NOMO-1 treated with DMSO at 0.1 percent for 48 hours (cell line): ENCODE measurements around the gene UPF3A.

Source experiments
- DNase-seq: peaks from one replicate; lab custom pipeline; 2025; ENCODE audit not compliant: unreplicated experiment; lab: John Stamatoyannopoulos, UW

Gene UPF3A

GRCh38 chr13:114299604-114300305, 18.4 kb downstream of the UPF3A start:
- no peak for DNase-seq

- DNase-seq = no peak
Observed at GRCh38 chr13:114303700-114304327, 22.4 kb downstream of the UPF3A start.

GRCh38 chr13:114304346-114305034, 23.1 kb downstream of the UPF3A start:
- no peak for DNase-seq

DNA sequence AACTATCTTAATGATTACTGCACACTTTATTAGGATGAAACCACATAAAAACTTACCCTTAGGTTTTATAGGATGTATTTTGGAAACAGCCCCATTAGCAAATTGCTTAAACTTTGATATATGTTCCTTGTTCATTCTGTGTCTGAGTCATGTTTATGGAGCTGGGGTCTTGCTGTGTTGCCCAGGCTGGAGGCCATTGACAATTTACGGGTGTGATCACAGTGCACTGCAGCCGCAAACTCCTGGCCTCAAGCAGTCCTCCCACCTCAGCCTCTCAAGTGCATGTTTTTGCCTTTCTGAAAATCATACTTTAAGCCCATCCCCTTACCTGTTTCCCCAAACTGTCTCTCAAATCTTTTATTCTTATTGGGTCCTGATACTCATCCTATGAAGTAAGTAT, 27.7 kb downstream of the UPF3A start:
- no peak for DNase-seq

DNA sequence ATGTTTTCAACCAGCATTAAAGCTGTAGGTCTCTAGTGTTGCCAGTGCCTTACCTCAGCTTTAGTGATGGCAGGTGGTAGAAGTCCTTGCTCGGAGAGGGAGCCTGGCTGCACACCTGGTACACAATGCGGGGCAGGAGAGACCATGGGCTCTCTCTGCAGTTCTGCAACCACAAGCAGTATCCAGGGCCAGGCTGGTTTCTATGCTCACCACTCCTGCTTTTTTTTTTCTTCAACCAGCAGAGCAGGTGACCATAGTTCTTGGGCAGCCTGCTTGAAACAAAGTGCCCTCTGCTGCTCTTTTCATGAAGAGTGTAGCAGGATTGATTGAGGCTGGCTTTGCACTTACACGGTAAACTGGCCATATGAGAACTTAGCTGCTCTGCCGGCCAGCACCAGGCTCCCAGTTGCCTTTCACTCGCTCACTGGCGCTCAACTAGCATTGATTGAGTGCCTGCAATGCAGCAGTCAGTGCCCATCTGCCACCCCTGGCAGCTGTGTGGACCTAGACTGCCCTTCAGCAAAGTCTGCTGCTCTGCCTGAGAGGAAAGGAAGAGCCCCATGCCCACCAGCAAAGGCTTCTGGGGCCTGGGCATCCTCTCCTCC, 28.5 kb downstream of the UPF3A start:
- no peak for DNase-seq

DNA sequence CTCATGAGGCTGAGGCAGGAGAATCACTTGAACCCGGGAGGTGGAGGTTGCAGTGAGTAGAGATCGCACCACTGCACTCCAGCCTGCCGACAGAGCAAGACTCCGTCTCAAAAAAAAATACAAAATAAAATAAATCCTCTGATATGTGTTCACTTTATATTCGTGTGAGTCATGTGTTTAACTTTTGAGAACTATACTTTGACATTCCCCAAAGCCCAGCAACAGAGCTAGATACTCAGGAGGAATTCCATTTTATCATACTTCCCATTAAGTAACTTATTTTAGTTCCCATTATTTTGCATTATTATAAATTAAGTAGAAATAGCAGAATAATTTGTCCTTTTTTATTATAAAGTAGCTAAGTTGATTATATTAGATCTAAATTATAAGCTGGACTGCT, 29.6 kb downstream of the UPF3A start:
- DNase-seq = no peak

- DNase-seq = no peak
Observed at GRCh38 chr13:114311387-114311786, 30.0 kb downstream of the UPF3A start.

- no peak for DNase-seq
Observed at GRCh38 chr13:114311908-114312307, 30.5 kb downstream of the UPF3A start.

DNA sequence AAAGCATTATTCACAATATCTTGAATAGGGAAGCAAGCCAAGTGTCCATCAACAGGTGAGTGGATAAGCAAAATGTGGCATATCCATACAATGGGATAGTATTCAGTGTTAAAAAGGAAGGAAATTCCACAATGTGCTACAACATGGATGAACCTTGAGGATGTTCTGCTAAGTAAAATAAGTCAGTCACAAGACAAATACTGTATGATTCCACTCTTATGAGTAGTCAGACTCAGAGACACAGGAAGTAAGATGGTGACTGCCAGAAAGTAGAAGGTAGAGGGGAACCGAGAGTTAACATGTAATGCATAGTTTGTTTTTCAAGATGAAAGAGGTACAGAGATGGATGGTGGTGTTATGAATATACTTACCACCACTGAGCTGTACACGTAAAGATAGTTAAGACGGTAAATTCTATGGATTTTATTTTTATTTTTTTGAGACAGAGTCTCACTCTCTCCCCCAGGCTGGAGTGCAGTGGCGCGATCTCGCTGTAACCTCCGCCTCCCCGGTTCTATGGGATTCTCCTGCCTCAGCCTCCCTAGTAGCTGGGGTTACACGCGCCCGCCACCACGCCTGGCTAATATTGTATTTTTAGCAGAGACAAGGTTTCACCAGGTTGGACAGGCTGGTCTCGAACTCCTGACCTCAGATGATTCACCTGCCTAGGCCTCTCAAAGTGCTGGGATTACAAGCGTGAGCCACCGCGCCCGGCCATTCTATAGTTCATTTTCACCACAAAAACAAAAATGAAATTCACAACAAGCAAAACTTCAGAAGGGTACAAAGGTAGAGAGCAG, 31.9 kb downstream of the UPF3A start:
- DNase-seq = no peak

DNA sequence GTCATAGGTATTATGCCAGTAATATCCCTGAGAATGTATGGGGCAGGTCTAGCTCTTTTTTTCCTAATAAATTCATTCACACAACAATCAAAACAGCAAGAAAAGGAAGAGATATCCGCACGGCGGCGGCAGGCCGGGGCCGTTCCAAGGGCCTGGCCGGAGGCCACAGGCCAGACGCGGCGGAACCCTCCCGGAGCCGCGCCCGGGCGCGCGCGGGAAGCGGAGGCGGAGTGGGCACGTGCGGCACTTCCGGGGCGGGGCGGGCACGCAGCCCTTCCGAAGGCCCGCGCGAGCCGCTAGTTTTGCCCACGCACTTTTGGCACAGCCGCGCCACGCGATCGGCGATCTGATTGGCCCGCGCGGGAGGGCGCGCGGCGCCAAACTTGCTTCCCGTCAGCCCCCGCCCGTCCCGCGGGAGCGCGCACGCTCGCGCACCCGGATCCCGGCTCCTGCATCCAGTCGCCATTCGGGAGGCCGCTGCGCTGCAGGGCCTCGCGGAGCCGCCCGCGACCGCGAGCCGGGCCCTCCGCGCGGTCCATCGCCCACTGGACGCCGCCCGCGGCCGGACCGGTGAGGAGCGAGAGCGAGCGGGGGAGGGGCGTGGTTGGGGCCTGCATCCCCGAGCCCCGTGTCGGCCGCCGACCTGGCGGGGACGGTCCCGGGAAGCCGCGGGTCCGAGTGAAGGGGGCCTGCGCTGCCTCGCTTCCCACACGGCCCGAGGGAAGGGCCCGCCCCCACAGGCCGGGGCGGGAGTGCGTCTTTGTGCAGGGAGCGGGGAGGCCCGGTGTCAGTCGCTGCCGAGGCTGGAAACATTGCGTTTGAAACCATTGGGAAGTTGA, 32.9 kb downstream of the UPF3A start, which contains the start of gene CHAMP1:
Gene CHAMP1 (plus strand): TSS at position 430 of the 839 bp plus-strand sequence. CDS start 9,340 bp downstream, outside the sequence.
- DNase-seq = peak; percentile 92

DNA sequence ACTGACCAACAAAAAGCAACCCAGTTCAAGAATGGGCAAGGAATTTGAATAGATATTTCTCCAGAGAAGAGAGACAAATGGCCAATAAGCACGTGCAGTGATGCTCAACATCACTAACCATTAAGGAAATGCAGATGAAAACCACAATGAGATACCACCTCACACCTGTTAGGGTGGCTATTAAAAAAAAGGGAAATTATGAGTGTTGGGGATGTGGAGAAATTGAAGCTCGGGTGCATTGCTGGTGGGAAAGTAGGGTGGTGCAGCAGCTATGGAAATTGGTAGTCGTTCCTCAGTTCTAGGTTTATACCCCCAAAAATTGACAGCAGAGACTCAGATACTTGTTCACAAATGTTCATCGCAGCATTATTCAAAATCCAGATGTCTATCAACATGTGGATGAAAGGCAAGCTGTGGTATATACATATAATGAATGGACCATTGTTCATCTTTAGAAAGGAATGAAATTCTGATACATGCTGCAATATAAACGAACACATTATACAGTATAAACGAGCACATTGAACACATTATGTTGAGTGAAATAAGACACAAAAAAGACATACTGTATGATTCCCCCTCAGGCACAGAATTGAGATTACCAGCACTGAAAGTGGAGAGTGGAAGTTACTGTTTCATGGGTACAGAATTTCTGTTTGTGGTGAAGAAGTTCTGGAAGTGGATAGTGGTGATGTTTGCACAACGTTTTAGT, 33.8 kb downstream of the UPF3A start:
- DNase-seq = peak; percentile 31

- no peak for DNase-seq
Observed at GRCh38 chr13:114318624-114319023, 37.2 kb downstream of the UPF3A start.

DNA sequence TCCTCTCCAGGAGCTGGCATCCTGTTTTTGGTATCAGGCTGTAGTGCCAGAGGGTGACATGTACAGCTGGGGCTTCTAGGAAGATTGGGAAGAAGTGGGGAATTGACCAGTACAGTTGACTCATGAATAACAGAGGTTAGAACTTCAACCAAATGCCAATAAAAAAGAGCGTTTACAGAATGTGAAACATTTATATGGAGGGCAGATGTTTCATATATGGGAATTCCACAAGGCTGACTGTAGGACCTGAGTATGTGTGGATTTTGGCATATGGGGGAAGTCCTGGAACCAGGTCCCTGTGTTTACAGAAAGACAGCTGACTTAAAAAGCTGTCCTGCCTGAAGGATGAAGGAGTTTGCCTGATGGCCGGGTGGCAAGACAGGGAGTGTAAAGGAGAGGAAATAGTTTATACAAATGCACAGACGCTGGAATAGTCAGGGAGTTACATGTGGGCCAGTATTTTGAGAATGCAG, 38.1 kb downstream of the UPF3A start:
- no peak for DNase-seq

DNA sequence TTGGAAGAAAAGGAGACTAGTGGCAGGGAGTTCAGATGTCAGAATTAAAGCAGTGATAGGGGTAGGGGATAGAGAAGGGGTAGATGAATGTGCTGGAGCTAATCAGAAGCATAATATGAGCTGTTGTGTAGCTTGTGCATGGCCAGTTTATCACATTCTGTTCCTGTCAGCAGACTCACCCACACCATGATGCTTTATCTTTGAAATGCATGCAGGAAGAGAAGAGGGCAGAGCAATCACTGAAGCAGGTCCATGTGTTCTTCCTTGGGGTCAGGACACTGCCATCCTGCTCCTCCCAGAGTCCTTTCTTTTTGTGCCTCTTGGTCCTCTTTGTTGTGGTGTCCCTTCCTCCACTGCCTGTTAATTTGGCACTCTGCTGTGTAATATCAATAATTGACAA, 38.7 kb downstream of the UPF3A start:
- no peak for DNase-seq

DNA sequence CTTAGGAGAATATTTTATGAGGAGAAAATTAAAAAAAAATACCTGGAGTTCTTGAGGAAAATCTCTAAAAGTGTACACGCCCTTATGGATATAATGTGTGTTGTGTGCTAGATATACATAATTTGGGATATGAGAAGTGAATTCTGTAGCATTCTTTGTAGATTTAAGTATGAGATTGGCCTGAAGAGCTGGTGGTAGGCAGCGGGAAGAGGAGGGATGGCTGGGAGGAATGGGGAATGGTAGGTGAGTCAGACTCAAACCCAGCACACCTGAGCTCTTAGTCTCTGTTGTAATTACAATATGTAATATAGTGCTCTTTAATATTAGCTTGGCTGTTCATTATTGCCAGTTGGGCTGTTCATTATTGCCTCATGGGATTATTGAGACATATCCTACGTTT, 39.9 kb downstream of the UPF3A start:
- DNase-seq = no peak

DNA sequence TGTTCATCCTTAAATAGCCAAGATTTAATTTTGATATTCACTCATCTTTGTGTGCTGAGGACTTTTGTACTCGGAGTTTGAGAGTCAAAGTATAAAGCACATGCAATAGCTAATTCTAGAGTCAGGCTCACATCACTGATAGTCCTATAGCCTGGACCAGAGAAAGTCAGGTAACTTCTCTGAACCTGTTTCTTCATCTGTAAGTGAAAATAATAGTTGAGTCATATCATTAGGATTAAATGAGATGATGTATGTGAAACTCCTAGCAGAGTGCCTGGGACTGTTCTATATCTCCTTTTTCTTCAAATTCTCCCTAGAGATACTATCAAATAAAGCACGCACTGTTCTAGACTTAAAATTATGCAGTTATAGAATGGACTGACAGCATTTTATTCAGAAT, 41.9 kb downstream of the UPF3A start:
- no peak for DNase-seq

DNA sequence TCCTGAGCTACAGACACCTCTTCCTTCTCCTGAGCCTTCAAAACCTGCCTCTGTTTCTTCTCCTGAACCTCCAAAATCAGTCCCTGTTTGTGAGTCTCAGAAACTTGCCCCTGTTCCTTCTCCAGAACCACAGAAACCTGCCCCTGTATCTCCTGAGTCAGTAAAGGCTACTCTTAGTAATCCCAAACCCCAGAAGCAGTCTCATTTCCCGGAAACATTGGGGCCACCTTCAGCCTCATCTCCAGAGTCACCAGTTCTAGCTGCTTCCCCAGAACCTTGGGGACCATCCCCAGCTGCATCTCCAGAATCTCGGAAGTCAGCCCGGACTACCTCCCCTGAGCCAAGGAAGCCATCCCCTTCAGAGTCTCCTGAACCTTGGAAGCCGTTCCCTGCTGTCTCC, 42.9 kb downstream of the UPF3A start:
- DNase-seq = no peak

- DNase-seq = peak; percentile 44
Observed at GRCh38 chr13:114325729-114326128, 44.3 kb downstream of the UPF3A start.

DNA sequence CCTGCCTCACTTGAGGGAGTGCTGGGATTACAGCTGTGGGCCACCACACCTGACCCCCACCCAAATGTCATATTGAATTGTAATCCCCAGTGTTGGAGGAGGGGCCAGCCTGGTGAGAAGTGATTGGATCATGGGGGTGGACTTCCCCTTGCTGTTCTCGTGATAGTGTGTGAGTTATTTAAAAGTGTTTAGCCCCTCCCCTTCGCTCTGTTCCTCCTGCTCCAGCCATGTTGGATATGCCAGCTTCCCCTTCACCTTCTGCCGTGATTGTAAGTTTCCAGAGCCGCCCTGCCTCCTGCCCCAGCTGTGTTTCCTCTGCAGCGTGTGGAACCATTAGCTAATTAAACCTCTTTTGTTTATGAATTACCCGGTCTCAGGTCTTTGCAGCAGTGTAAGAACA, 46.6 kb downstream of the UPF3A start:
- DNase-seq = no peak
